Neural cell (in vitro differentiated cells): ENCODE data around the gene CREBBP. TPM values are rescaled to one million over a fixed set of nuclear protein-coding genes. Genes with fewer than 3 reads are reported as not detected.

Experiments used
- H2AFZ ChIP-seq: fragments of 200-600, 300-800 bp; sonication (generic), shearing (Covaris generic); 2 replicates; pipeline ENCODE4 v1.6.0; 2014; ENCODE audit warnings: low read depth, mild to moderate bottlenecking, antibody characterized with exemption, low read length, moderate library complexity
- H3F3A ChIP-seq: fragments of 200-600 bp; shearing (Covaris generic); 2 replicates; pipeline ENCODE4 v1.6.1; 2016; ENCODE audit warnings: mild to moderate bottlenecking, moderate library complexity, mixed read lengths, antibody characterized with exemption, low read length; ENCODE audit not compliant: insufficient read depth, poor library complexity, severe bottlenecking
- H3K27ac ChIP-seq: fragments of 200-600, 300-800 bp; sonication (generic), shearing (Covaris generic); 2 replicates; pipeline ENCODE4 v1.5.1; 2014; ENCODE audit warnings: mild to moderate bottlenecking, low read length, moderate library complexity
- H3K27me3 ChIP-seq: fragments of 300-800, 200-600 bp; sonication (generic), shearing (Covaris generic); 2 replicates; pipeline ENCODE4 v1.6.0; 2014; ENCODE audit warnings: mild to moderate bottlenecking, low read depth, low read length, moderate library complexity; ENCODE audit not compliant: insufficient read depth
- H3K36me3 ChIP-seq: fragments of 300-800, 200-600 bp; sonication (generic), shearing (Covaris generic); 2 replicates; pipeline ENCODE4 v1.5.1; 2014; ENCODE audit warnings: mild to moderate bottlenecking, antibody characterized with exemption, low read length, moderate library complexity; ENCODE audit not compliant: insufficient read depth
- H3K4me2 ChIP-seq: fragments of 300-800, 200-600 bp; sonication (generic), shearing (Covaris generic); 2 replicates; pipeline ENCODE4 v1.6.0; 2014; ENCODE audit warnings: mild to moderate bottlenecking, low read length
- H3K4me3 ChIP-seq: fragments of 300-800, 200-600 bp; sonication (generic), shearing (Covaris generic); 2 replicates; pipeline ENCODE4 v1.5.1; 2014; ENCODE audit warnings: mild to moderate bottlenecking, low read length, moderate library complexity
- H3K79me2 ChIP-seq: fragments of 200-600 bp; shearing (Covaris generic); replicated peaks from 2 replicates; pipeline ENCODE4 v1.6.0; 2014; ENCODE audit warnings: mild to moderate bottlenecking, low read length, moderate library complexity; ENCODE audit not compliant: insufficient read depth
- H3K9ac ChIP-seq: fragments of 300-800, 200-600 bp; sonication (generic), shearing (Covaris generic); 2 replicates; pipeline ENCODE4 v1.6.1; 2016; ENCODE audit warnings: mild to moderate bottlenecking, low read length, mixed read lengths
- H3K9me2 ChIP-seq: fragments of 200-600 bp; shearing (Covaris generic); 2 replicates; pipeline ENCODE4 v1.6.1; 2016; ENCODE audit warnings: mild to moderate bottlenecking, low read length, mixed read lengths; ENCODE audit not compliant: insufficient read depth
- H3K9me3 ChIP-seq: fragments of 200-600, 300-800 bp; sonication (generic), shearing (Covaris generic); 2 replicates; pipeline ENCODE4 v1.6.1; 2016; ENCODE audit warnings: mild to moderate bottlenecking, mixed run types, low read length, moderate library complexity, mixed read lengths
- H4K20me1 ChIP-seq: fragments of 200-600 bp; shearing (Covaris generic); 2 replicates; pipeline ENCODE4 v1.6.1; 2016; ENCODE audit warnings: mild to moderate bottlenecking, mixed run types; ENCODE audit not compliant: insufficient read depth
- EP300 ChIP-seq: fragments of 450-650 bp; conservative IDR thresholded peaks from 2 replicates; pipeline ENCODE4 v1.6.1; 2014; ENCODE audit warnings: antibody characterized with exemption, mild to moderate bottlenecking, moderate library complexity; ENCODE audit not compliant: poor library complexity, severe bottlenecking
- EZH2 ChIP-seq: fragments of 200-600, 300-800 bp; shearing (Covaris generic), sonication (generic); IDR thresholded peaks from 2 replicates; pipeline ENCODE4 v1.6.1; 2014; ENCODE audit warnings: antibody characterized with exemption, low read length, borderline replicate concordance, mild to moderate bottlenecking; ENCODE audit not compliant: insufficient read depth, poor library complexity, severe bottlenecking
- MXI1 ChIP-seq: fragments of 450-650 bp; conservative IDR thresholded peaks from 2 replicates; pipeline ENCODE4 v1.6.1; 2014; ENCODE audit warnings: antibody characterized with exemption, mild to moderate bottlenecking; ENCODE audit not compliant: poor library complexity, severe bottlenecking
- POLR2AphosphoS5 ChIP-seq: IDR thresholded peaks from 2 replicates; pipeline ENCODE4 v1.6.1; 2012
- RAD21 ChIP-seq: fragments of 450-650 bp; conservative IDR thresholded peaks from 2 replicates; pipeline ENCODE4 v1.6.1; 2014; ENCODE audit warnings: antibody characterized with exemption, mild to moderate bottlenecking, moderate library complexity
- SMC3 ChIP-seq: fragments of 450-650 bp; conservative IDR thresholded peaks from 2 replicates; pipeline ENCODE4 v1.6.1; 2014; ENCODE audit warnings: antibody characterized with exemption, mild to moderate bottlenecking, moderate library complexity; ENCODE audit not compliant: poor library complexity
- TAF1 ChIP-seq: IDR thresholded peaks from 2 replicates; pipeline ENCODE4 v1.6.1; 2012; ENCODE audit warnings: low read depth
- polyA plus RNA-seq: library from polyadenylated mRNA; depleted of rRNA; stranded (reverse); fragments of >200 nt; gene quantifications from 2 replicates; pipeline ENCODE4 v1.2.3, GENCODE V29; 2014
- TF ChIP-seq, protein P1 (sequence below): IDR thresholded peaks from 2 replicates; pipeline ENCODE4 v1.6.1; 2012; ENCODE audit warnings: borderline replicate concordance
- TF ChIP-seq, protein P2 (sequence below): fragments of 450-650 bp; IDR thresholded peaks from 2 replicates; pipeline ENCODE4 v1.5.1; 2014; ENCODE audit warnings: antibody characterized with exemption, mild to moderate bottlenecking, moderate library complexity; ENCODE audit not compliant: poor library complexity, severe bottlenecking

Gene CREBBP
- polyA plus RNA-seq, 1 donor from 2014 or later = 3.3 TPM

DNA sequence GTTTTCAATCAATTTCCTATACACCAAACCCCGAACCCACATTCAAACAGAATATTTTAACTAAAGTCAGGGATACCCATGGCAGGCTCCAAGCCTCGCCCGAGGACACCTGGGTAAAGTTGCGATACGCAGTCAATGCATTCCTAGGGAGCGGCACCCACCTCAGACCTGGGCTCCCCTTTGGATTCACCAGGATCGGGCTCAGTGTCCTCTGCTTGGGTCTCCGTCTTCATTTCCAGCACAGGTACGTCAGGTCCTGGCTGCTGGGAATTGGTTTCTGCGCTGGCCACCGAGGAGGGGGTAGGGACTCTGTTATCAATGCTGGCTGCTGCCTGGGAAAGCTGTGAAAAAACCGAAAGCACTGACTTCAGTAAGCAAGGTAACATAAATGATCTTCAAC is 111.5 kb downstream of the CREBBP start:
- Histone ChIP-seq H3K4me2 (no peak overlapping the region), H3K9ac (no peak overlapping the region), H3K4me3 (no peak overlapping the region), H2AFZ (no peak overlapping the region), H3K27me3 (no peaks in the 10 kb centered on the region), H4K20me1 (no peaks in the 10 kb centered on the region), H3K79me2 (no peaks in the 10 kb centered on the region), H3K9me3 (no peaks in the 10 kb centered on the region), H3F3A (no peaks in the 10 kb centered on the region), H3K27ac (no peak overlapping the region), H3K9me2 (no peaks in the 10 kb centered on the region), H3K36me3 (peaks cover 12% of the 10 kb centered on the region)
- TF ChIP-seq RAD21 = no peak
- TF ChIP-seq TAF1 = no peak
- TF ChIP-seq POLR2AphosphoS5 = no peak
- no peak for TF ChIP-seq EZH2
- TF ChIP-seq SMC3 = no peak
- TF ChIP-seq EP300 = no peak
- TF ChIP-seq, protein P1, sequence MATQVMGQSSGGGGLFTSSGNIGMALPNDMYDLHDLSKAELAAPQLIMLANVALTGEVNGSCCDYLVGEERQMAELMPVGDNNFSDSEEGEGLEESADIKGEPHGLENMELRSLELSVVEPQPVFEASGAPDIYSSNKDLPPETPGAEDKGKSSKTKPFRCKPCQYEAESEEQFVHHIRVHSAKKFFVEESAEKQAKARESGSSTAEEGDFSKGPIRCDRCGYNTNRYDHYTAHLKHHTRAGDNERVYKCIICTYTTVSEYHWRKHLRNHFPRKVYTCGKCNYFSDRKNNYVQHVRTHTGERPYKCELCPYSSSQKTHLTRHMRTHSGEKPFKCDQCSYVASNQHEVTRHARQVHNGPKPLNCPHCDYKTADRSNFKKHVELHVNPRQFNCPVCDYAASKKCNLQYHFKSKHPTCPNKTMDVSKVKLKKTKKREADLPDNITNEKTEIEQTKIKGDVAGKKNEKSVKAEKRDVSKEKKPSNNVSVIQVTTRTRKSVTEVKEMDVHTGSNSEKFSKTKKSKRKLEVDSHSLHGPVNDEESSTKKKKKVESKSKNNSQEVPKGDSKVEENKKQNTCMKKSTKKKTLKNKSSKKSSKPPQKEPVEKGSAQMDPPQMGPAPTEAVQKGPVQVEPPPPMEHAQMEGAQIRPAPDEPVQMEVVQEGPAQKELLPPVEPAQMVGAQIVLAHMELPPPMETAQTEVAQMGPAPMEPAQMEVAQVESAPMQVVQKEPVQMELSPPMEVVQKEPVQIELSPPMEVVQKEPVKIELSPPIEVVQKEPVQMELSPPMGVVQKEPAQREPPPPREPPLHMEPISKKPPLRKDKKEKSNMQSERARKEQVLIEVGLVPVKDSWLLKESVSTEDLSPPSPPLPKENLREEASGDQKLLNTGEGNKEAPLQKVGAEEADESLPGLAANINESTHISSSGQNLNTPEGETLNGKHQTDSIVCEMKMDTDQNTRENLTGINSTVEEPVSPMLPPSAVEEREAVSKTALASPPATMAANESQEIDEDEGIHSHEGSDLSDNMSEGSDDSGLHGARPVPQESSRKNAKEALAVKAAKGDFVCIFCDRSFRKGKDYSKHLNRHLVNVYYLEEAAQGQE = no peak
- no peak for TF ChIP-seq MXI1
- TF ChIP-seq, protein P2, sequence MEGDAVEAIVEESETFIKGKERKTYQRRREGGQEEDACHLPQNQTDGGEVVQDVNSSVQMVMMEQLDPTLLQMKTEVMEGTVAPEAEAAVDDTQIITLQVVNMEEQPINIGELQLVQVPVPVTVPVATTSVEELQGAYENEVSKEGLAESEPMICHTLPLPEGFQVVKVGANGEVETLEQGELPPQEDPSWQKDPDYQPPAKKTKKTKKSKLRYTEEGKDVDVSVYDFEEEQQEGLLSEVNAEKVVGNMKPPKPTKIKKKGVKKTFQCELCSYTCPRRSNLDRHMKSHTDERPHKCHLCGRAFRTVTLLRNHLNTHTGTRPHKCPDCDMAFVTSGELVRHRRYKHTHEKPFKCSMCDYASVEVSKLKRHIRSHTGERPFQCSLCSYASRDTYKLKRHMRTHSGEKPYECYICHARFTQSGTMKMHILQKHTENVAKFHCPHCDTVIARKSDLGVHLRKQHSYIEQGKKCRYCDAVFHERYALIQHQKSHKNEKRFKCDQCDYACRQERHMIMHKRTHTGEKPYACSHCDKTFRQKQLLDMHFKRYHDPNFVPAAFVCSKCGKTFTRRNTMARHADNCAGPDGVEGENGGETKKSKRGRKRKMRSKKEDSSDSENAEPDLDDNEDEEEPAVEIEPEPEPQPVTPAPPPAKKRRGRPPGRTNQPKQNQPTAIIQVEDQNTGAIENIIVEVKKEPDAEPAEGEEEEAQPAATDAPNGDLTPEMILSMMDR = no peak

DNA sequence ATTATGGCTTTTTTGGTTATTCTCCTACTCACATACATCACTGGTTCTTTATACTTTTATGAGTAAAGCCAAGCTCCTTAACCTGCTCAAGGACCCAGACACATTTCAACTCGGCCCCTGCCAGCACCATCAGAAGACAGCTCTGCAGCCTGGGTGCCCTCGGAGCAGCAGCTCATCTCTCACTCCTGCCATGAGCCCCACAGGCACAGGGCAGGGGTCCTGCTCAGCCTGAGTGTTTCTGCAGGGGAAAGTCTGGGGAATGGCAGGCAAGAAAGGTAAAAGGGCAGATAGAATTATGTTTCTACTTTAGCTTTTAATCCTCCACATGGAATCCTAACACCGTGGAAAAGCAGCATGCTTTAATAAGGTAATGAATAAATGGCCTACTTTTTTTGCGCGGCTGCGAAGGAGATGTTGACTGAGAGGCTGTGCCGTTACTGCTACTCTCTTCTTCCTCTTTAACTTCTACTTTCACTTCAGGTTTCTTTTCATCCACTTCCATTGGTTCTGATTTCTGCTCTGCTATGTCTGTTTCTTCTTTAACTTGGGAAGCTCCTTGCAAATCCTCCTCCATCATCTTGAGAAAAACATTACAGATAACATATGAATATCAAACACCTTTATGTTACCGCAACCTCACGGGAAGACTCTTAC is 113.1 kb downstream of the CREBBP start:
- no peak overlapping the region for H2AFZ ChIP-seq
- no peak overlapping the region for H3K4me2 ChIP-seq
- H3K79me2 ChIP-seq = no peaks in the 10 kb centered on the region
- H3K9me2 ChIP-seq = no peaks in the 10 kb centered on the region
- no peak overlapping the region for H3K9ac ChIP-seq
- peaks cover 6% of the 10 kb centered on the region for H3K36me3 ChIP-seq
- TF ChIP-seq POLR2AphosphoS5 (no peak), MXI1 (no peak), RAD21 (no peak), EP300 (no peak), EZH2 (no peak), TAF1 (no peak), SMC3 (no peak)
- TF ChIP-seq, protein P1 = no peak
- TF ChIP-seq, protein P2 = no peak
- no peak overlapping the region for H3K27ac ChIP-seq
- H4K20me1 ChIP-seq = no peaks in the 10 kb centered on the region
- no peaks in the 10 kb centered on the region for H3K9me3 ChIP-seq
- no peaks in the 10 kb centered on the region for H3K27me3 ChIP-seq
- no peak overlapping the region for H3K4me3 ChIP-seq
- H3F3A ChIP-seq = no peaks in the 10 kb centered on the region
